DMS153 treated with DMSO at 0.1 percent for 48 hours (cell line): ENCODE measurements around the gene INPP5B.

Experiments
- DNase-seq: peaks from one replicate; lab custom pipeline; 2025; ENCODE audit not compliant: unreplicated experiment; lab: John Stamatoyannopoulos, UW

Gene INPP5B

GRCh38 chr1:37875833-37876232 is 71.0 kb downstream of the INPP5B start:
- DNase-seq: no peak

DNA sequence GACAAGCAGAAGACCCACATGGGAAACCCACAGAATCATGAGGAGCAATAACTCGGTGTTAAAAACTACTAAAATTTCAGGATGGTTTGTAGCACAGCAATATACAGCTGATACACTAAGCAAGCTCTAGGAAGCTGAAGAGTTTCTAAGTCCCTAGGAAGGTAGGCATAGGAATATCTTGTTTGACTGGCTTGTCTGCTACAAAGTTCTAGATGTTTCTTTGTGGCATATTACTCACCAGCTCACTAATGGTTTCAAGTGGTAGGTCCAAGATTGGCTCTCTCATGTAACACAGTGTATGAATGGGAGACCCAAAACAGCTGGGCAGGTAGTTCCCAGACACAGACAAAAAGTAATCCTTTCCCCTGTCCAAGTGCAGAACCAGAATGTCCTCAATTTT is 74.2 kb downstream of the INPP5B start:
- no peak for DNase-seq

DNA sequence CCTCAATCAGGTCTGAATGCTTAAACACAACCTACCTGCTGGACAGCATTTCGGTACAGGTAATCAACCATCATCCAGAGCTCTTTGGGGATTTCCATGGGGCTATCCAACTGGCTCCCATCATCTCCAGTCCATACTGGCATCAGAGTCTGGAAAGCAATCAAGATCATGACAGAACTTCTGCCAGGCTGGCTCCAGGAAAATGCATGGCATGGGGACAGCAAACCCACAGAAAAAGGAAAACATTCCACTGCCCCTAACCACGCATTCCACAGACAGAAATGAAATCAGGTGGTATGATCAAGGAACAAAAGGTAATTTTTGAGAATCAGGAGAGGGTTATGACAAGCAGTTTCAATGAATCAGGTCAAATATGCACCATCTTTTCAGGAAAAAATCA is 78.4 kb downstream of the INPP5B start:
- no peak for DNase-seq

DNA sequence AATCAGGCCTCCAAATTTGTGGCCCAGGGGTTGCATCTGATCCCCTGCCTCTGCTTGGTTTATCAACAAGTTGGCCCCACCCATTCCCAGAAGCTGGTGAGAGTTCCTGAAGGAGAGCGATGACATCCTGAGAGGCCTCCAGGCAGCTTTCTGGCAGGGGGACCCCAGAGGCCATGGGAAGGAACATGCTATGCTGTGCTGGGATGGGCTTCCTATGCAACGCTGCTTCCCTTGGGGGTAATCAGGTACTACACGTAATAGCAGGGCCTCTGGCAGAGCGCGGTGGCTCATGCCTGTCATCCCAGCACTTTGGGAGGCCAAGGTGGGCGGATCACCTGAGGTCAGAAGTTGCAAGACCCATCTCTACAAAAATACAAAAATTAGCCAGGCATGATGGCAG is 79.1 kb downstream of the INPP5B start:
- DNase-seq: no peak

DNA sequence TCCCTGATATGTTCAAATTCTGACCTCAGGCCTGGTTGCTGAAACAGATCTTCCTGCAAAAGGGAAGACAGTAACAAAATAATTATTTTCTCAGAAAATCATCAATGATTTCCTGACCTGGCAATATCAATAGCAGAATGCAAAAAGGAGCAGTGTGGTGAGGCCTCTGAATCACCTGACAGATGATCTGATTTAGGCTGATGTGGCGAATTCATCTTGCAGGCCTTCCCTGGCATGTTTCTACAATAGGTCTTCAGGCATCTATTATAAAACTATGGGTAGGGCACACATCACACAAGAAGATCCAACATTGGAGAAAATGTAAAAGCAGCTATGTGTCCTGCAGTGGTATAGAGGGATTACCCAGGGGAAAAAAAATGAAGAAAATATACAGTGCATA is 80.4 kb downstream of the INPP5B start:
- no peak for DNase-seq

DNA sequence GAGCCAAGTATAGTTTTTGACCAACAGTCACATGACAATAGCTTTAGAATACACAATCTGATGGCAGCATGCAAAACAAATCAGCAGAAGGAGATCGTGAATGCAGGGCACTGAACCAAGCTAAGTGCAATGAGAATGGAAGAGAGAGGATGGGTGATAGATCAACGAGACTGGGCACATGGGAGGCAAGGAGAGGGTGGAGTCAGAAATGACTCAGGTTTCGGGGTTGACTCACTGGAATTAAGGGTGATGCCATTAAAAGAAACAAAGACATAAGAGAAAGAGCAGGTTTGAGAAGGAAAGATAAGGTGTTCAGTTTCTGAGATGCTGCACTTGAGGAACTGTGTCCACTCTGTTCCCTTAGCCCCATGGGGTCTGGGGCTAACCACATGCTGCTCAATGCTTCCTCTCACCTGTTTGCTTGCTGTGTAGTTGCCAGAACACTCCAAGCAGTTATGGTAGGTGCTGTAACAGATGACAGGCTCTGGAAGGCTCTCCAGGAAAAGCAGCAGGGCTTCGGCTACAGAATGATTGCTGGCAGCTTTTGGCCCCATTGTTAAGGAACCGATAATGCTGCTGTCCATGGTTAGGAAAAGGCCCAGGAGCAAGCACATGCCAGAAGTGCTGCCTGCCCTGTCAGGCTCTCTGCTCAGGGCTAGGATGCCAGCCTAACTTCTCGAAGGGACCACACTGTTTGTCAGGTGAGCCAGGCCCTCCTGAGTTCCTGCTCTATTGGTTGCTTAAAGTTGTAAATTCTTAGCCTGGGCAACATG is 81.3 kb downstream of the INPP5B start:
- DNase-seq: no peak

- DNase-seq: no peak
Observed at GRCh38 chr1:37862330-37862729, 84.5 kb downstream of the INPP5B start.

- DNase-seq: no peak
Observed at GRCh38 chr1:37861151-37861550, 85.7 kb downstream of the INPP5B start.

GRCh38 chr1:37860346-37860666 is 86.5 kb downstream of the INPP5B start:
- no peak for DNase-seq

DNA sequence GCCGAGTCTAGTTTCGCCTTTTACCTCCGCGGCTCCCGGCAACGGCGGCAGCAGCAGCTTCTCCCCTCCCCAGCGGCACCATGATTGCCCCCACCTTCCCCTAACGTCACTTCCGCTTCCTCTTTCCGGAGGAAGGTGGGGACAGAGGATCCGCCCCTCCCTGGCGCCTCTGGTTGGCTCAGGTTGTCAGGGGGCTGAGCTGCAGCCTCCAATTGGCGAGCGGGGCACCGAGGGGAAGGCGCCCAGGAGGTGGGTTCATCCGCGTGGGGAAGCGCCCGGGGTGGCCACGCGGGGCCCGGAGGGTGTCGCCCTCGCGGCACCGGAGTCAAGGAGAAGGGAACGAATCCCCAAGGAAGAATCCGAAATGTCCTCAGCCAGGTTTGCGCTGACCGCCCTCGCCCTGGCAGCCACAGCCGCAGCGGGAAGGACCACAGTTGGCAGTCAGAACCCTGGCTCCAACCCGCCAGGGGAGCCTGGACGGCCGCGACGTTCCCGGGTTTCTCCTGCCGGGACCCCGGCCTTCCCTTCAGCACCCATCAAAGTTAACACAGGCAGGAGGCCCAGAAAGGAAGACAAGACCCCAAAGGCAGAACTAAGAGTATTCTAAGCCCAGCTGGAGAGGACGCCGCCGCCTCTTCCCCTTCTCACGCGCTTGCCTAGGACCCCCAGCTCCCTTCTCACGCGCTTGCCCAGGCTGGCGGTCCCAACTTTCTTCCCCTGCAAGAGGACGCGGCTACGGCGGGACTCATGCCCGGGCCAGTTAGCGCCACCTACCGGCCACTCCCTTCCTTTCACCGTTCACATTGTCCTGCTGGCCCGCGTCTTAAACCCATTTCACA is 87.1 kb downstream of the INPP5B start, which contains the start of gene MTF1:
MTF1 (minus strand) TSS at position 86 of the 839 bp plus-strand sequence. CDS start 1,934 bp downstream, outside the sequence.
- DNase-seq: peak; percentile 98

DNA sequence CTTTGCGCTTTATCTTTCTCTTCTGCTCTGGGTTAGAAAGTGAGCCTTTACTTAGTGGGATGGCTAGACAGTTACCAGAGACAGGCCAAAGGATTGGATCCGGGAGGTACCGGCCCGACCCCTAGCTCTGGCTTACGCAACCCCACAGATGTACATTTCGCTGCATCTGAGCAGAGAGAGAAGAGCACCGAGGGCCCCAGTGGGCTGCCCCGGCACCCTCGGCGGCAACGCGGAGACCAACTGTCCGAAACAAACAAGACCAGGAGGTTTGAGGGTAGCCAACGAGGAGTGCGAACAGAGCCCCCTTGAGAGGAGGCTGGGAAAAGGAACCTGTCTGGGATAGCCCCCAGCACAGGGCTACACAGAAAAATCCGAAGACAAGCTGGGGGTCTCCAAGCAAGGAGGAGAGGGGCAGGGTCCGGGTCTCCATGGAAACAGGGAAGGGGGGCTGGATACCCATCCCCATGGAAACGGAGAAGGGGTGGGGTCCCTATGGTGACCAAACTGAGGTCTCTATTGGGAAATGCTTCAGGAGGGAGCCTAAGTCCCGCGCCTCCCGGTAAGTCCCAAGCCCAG is 87.8 kb downstream of the INPP5B start:
- no peak for DNase-seq

DNA sequence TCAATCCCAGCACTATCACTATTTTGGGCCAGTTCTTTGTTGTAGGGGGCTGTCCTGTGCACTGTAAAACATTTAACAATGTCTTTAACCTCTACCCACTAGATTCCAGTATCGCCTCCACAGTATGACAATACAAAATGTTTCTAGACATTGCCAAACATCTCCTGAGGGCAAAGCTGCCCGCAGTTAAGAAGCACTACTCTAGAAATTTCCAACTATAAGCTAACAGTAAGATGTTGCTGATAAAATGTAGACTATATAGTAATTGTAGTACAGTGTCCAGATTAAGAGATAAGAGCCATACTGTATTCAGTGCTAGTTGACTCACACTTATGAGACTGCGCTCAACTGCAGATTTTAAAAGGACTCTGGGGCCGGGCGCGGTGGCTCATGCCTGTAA is 92.4 kb downstream of the INPP5B start:
- DNase-seq: no peak

- DNase-seq: no peak
Observed at GRCh38 chr1:37853157-37853556, 93.7 kb downstream of the INPP5B start.

GRCh38 chr1:37851782-37852210 is 95.1 kb downstream of the INPP5B start:
- DNase-seq: no peak

DNA sequence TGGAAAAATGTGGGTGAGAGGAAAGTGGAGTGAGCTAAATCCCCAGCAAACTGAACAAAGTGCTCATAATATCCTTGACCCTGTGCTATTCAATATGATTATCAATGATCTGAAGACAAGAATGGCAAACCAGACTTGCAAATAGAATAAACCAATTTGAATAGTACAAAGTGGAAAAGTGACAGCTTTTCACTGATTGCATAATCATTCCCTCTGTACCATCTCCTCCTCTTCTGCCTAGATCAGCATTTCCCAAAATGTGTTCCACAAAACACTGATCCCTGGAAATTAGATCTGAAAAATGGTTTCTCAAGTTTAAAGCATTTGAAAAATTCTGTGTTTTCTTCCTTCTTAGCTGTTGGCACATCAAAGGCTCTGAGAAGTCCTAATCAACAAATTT is 95.6 kb downstream of the INPP5B start:
- no peak for DNase-seq

DNA sequence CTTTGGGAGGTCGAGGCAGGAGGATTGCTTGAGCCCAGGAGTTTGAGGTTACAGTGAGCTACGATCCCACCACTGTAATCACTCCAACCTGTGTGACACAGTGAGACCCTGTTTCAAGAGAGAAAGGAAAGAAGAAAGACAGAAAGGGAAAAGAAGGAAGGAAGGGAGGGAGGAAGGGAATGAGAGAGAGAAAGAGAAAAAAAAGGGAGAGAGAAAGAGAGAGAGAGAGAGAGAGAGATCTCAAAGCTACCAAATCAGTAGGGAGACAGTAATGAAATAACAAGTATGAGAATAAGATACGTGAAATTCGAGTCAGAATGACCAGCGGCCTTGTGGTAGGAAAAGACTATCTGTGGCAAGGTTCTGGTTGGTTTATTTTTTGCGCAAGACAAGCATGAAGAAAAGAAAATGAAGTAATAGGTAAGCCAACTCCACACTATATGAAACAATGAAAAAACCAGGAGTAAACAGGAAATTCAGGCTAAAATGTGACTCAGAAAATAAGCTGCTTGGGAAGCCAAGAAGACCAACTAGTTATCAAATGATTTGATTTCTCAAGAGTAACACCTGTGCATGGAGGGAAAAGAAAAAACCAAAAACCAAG is 96.4 kb downstream of the INPP5B start:
- DNase-seq: no peak

GRCh38 chr1:37849480-37849879 is 97.4 kb downstream of the INPP5B start:
- DNase-seq: no peak

DNA sequence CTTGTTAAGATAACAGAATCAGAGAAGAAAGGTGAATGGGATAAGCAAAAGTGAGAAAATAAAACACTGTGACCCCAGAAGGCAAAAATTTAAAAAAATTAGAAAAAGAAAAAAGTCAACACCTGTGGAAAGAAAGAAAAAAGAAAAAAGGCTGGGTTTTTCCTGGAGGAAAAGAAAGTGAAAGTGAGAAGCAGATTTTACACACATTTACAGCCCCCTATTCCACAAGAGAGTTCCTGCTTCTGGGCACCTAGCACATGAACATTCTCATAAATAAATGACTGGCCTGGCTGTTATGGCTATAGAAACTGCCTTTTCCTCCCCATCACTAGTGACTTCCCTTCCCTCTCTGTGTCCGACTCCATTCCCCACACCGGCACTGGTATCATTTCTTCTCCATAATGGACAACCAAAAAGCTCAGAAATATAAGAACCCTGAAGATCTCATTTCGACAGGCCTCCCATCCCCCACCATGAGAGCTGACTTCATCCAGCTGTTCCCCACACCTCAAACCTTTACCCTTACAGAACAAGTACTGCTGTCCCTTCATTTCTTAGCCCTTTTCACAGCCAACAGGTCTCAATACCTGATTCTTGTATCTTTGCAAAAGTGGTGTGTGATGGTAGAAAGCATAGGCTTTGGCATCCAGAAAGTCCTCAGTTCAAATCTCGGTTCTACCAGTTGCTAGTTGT is 100.1 kb downstream of the INPP5B start:
- DNase-seq: no peak

DNA sequence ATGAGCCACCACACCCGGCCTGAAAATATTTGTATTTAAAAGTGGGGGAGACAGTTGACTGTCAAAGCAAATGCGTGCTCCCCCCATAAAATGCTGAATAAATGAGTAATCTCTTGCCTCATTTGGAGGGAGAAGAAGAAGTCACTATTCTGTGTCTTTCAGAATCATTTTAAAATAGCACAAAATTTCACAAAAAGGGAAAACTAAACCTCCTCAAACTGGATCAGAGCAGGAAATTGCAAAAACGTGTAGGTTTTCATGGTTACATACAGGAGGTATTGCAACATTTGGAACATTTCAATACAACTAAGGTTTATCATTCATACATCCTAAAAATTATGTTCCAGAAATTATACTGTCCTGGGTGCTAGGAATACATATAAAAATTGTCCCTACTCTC is 101.1 kb downstream of the INPP5B start:
- DNase-seq: no peak

DNA sequence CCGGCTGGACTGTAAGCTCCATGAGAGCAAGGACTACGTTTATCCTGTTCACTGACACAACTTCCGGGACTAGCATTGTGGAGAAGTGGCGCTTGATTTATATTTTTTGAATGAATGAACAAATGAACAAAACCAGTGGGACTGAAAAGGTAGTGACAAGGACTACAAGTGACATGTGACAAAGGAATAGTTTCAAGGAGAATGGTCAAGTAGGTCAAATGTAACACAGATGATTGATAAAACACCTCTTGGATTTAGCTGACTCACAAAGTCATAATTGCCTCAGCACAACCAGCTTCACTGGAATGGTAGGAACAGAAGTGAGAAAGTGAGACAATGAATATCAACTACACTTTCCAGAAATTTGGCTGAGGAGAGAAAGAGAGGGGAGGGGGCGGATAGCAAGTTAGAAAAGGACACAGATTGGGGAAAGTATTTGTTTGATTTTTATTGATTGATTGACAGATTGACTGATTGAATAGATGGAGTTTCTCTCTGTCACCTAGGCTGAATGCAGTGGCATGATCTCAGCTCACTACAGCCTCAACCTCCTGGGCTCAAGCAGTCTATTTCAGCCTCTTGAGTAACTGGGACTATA is 101.7 kb downstream of the INPP5B start:
- DNase-seq: no peak

DNA sequence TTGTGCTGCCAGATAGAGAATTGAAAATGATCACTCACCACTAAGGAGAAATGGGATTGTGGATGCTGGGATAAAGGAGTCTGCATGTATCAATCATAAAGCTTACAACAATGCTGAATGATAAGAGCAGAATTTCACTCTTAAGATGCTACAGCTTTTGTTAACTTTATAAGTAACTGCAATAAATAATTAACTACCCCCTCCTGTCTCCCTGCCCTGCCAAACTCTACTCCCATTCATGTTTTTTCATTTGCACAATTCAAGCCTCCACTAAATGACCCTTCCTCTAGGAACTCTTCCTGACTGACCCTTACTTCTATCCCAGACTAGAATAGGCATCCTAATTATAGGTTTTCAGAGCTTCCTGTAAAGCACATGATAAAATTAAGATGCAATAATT is 102.3 kb downstream of the INPP5B start:
- DNase-seq: no peak
